HG02610 (cell line): ENCODE data around the gene ZMYND10.
"Not testable (repeated sequence)": the region's sequence is repeated elsewhere in the genome, so short reads cannot be mapped to it uniquely, and the experiment has no call there.

Experiments used
- ATAC-seq: cut with Tn5 transposase; IDR thresholded peaks from one replicate; pipeline ENCODE4 v1.9.1; 2021; ENCODE audit warnings: mild to moderate bottlenecking, moderate library complexity; ENCODE audit not compliant: unreplicated experiment

ZMYND10 gene

GRCh38 chr3:50312041-50312440, 33.5 kb downstream of the ZMYND10 start:
- not testable (repeated sequence) for ATAC-seq

GRCh38 chr3:50304601-50305000, 40.9 kb downstream of the ZMYND10 start:
- no peak for ATAC-seq

- ATAC-seq, result no peak
Observed at GRCh38 chr3:50303013-50303815, 42.3 kb downstream of the ZMYND10 start, which contains the start of gene HYAL1. Gene HYAL1, minus strand, starts transcription at chr3:50303574. Its CDS starts 618 bp downstream, at chr3:50302956.

GRCh38 chr3:50302095-50303012, 43.2 kb downstream of the ZMYND10 start:
- ATAC-seq, result no peak

GRCh38 chr3:50300681-50301254, 44.8 kb downstream of the ZMYND10 start:
- no peak for ATAC-seq

GRCh38 chr3:50299929-50300680, 45.4 kb downstream of the ZMYND10 start:
- ATAC-seq, result no peak

GRCh38 chr3:50299638-50299928, 45.9 kb downstream of the ZMYND10 start:
- ATAC-seq, result no peak

GRCh38 chr3:50298836-50299637, 46.5 kb downstream of the ZMYND10 start, which contains the start of the genes HYAL3 and NAA80:
Gene HYAL3, minus strand, starts transcription at chr3:50299405. Its CDS starts 3,803 bp downstream, at chr3:50295602.
Gene NAA80, minus strand, starts transcription at chr3:50299405. Its CDS starts 1,942 bp downstream, at chr3:50297463.
- peak; percentile 86 for ATAC-seq

GRCh38 chr3:50297896-50298725, 47.4 kb downstream of the ZMYND10 start:
- ATAC-seq, result no peak

- no peak for ATAC-seq
Observed at GRCh38 chr3:50297384-50297775, 48.2 kb downstream of the ZMYND10 start.

GRCh38 chr3:50296721-50297383, 48.7 kb downstream of the ZMYND10 start:
- ATAC-seq, result no peak

GRCh38 chr3:50295553-50296431, 49.7 kb downstream of the ZMYND10 start:
- ATAC-seq, result no peak

- ATAC-seq, result no peak
Observed at GRCh38 chr3:50294492-50295403, 50.8 kb downstream of the ZMYND10 start.

GRCh38 chr3:50294089-50294488, 51.4 kb downstream of the ZMYND10 start:
- ATAC-seq, result no peak

GRCh38 chr3:50293079-50293801, 52.3 kb downstream of the ZMYND10 start:
- ATAC-seq, result no peak
